ENCODE results near the gene KCNJ11. TPM values are rescaled to one million over a fixed set of nuclear protein-coding genes. Genes with fewer than 3 reads are reported as not detected.

The KCNJ11 gene
- total and polyA plus RNA-seq, 2 of the 13 experiments (the other 11 are each of a cell fraction or from before 2014, with no cell fraction given): 0.38 to 1.6 TPM

DNA sequence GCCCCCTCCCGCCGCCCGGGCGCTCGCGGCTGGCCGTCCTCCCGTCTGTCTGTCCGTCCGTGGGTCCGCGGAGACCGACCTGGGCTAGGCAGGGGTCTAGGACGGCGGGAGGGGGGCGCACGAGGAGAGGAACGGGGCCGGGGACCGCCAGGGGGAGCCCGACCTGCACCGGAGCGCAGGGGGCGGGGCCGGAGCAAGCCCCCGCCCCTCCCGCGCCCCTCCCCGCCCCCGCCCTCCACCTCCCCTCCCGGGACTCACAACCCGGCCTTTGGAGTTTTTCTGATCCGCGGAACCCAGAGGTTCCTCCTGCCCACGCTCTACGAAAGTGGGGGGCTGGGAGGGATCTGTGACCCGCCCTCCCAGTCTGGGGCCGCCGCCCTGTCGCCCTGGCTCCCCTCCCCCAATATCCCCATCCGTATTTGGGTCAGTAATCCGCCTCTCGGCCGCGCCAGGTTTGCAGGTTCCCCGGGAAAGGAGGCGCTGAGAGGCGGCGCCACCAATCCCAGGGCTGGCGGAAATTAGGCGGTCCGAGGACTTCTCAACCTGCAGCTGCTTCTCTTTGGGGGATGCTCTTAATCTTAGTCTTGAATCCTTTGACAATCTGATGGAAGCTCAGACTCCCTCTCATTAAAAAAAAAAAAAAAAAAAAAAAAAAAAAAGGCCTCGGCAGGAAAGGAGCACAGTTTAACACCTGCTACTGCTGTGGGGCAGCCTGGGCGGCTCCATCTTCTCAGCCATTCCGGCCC lies 925 bp upstream of the KCNJ11 start (continued):
- peak; percentile 28; the same call in 1 of the 2 replicates for TF ChIP-seq PPARG (CRISPR knock-in tag; conservative IDR thresholded peaks at IDR 0.05)
- peak; percentile 4; the same call in 1 of the 2 replicates for TF ChIP-seq YEATS4 (CRISPR knock-in tag; IDR thresholded peaks at IDR 0.05; ENCODE audit: borderline replicate concordance)
- peak; percentile 62; the same call in 1 of the 2 replicates for TF ChIP-seq ZNF605 (CRISPR knock-in tag; IDR thresholded peaks at IDR 0.05)
- no peak for TF ChIP-seq MAFF (IDR thresholded peaks at IDR 0.05; ENCODE audit: low read depth, low read length)
- peak; percentile 37 for TF ChIP-seq HNRNPLL (IDR thresholded peaks at IDR 0.05; ENCODE audit: low read depth, low read length, poor library complexity, severe bottlenecking)
- peak; percentile 13 for TF ChIP-seq YY1 (IDR thresholded peaks at IDR 0.05; ENCODE audit: insufficient read depth, insufficient replicate concordance, low read depth, low read length)
- TF ChIP-seq ZBTB42 (CRISPR knock-in tag; IDR thresholded peaks at IDR 0.05): no peak
- TF ChIP-seq ZNF589 (CRISPR knock-in tag; conservative IDR thresholded peaks at IDR 0.05): no peak
- TF ChIP-seq, protein P1, sequence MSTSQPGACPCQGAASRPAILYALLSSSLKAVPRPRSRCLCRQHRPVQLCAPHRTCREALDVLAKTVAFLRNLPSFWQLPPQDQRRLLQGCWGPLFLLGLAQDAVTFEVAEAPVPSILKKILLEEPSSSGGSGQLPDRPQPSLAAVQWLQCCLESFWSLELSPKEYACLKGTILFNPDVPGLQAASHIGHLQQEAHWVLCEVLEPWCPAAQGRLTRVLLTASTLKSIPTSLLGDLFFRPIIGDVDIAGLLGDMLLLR (CRISPR knock-in tag; IDR thresholded peaks at IDR 0.05): 0 out of 2 replicates have a peak, but pooled peaks have one; percentile 18
- no peak for TF ChIP-seq ZSCAN21 (CRISPR knock-in tag; IDR thresholded peaks at IDR 0.05; ENCODE audit: borderline replicate concordance)
- TF ChIP-seq ZFX (CRISPR knock-in tag; IDR thresholded peaks at IDR 0.05; ENCODE audit: low read depth): peak; percentile 54
- TF ChIP-seq XRCC5 (optimal IDR thresholded peaks at IDR 0.05; ENCODE audit: low read length): peak; percentile 73
- TF ChIP-seq, protein P2, sequence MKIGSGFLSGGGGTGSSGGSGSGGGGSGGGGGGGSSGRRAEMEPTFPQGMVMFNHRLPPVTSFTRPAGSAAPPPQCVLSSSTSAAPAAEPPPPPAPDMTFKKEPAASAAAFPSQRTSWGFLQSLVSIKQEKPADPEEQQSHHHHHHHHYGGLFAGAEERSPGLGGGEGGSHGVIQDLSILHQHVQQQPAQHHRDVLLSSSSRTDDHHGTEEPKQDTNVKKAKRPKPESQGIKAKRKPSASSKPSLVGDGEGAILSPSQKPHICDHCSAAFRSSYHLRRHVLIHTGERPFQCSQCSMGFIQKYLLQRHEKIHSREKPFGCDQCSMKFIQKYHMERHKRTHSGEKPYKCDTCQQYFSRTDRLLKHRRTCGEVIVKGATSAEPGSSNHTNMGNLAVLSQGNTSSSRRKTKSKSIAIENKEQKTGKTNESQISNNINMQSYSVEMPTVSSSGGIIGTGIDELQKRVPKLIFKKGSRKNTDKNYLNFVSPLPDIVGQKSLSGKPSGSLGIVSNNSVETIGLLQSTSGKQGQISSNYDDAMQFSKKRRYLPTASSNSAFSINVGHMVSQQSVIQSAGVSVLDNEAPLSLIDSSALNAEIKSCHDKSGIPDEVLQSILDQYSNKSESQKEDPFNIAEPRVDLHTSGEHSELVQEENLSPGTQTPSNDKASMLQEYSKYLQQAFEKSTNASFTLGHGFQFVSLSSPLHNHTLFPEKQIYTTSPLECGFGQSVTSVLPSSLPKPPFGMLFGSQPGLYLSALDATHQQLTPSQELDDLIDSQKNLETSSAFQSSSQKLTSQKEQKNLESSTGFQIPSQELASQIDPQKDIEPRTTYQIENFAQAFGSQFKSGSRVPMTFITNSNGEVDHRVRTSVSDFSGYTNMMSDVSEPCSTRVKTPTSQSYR (CRISPR knock-in tag; IDR thresholded peaks at IDR 0.05; ENCODE audit: borderline replicate concordance): peak; percentile 95
- TF ChIP-seq, protein P3, sequence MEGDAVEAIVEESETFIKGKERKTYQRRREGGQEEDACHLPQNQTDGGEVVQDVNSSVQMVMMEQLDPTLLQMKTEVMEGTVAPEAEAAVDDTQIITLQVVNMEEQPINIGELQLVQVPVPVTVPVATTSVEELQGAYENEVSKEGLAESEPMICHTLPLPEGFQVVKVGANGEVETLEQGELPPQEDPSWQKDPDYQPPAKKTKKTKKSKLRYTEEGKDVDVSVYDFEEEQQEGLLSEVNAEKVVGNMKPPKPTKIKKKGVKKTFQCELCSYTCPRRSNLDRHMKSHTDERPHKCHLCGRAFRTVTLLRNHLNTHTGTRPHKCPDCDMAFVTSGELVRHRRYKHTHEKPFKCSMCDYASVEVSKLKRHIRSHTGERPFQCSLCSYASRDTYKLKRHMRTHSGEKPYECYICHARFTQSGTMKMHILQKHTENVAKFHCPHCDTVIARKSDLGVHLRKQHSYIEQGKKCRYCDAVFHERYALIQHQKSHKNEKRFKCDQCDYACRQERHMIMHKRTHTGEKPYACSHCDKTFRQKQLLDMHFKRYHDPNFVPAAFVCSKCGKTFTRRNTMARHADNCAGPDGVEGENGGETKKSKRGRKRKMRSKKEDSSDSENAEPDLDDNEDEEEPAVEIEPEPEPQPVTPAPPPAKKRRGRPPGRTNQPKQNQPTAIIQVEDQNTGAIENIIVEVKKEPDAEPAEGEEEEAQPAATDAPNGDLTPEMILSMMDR (CRISPR knock-in tag; IDR thresholded peaks at IDR 0.05): peak; percentile 72
- peak; percentile 28; the same call in 1 of the 2 replicates for TF ChIP-seq ZNF331 (CRISPR knock-in tag; IDR thresholded peaks at IDR 0.05)
- 0 out of 2 replicates have a peak, but pooled peaks have one; percentile 19 for TF ChIP-seq KDM3A (CRISPR knock-in tag; IDR thresholded peaks at IDR 0.05; ENCODE audit: low read depth)
- no peak for TF ChIP-seq HES4 (CRISPR knock-in tag; IDR thresholded peaks at IDR 0.05; ENCODE audit: borderline replicate concordance)
- TF ChIP-seq ZNF720 (CRISPR knock-in tag; IDR thresholded peaks at IDR 0.05): no peak
- TF ChIP-seq ZNF292 (CRISPR knock-in tag; IDR thresholded peaks at IDR 0.05; ENCODE audit: borderline replicate concordance, low read depth): 0 out of 2 replicates have a peak, but pooled peaks have one; percentile 15
- TF ChIP-seq, protein P4, sequence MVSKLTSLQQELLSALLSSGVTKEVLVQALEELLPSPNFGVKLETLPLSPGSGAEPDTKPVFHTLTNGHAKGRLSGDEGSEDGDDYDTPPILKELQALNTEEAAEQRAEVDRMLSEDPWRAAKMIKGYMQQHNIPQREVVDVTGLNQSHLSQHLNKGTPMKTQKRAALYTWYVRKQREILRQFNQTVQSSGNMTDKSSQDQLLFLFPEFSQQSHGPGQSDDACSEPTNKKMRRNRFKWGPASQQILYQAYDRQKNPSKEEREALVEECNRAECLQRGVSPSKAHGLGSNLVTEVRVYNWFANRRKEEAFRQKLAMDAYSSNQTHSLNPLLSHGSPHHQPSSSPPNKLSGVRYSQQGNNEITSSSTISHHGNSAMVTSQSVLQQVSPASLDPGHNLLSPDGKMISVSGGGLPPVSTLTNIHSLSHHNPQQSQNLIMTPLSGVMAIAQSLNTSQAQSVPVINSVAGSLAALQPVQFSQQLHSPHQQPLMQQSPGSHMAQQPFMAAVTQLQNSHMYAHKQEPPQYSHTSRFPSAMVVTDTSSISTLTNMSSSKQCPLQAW (CRISPR knock-in tag; IDR thresholded peaks at IDR 0.05): peak; percentile 27; the same call in 1 of the 2 replicates
- TF ChIP-seq ZBTB21 (CRISPR knock-in tag; IDR thresholded peaks at IDR 0.05): no peak
- TF ChIP-seq SOX13 (IDR thresholded peaks at IDR 0.05): no peak
- TF ChIP-seq SOX13 (CRISPR knock-in tag; conservative IDR thresholded peaks at IDR 0.05 in 1 of 2, IDR thresholded peaks at IDR 0.05 in 1 of 2): 0 out of 4 replicates have a peak, but pooled peaks of 1 of the 2 experiments have one; percentile 14
